GM12872 (cell line): ENCODE results near the gene CCDC83.

ENCODE experiments used
- CTCF ChIP-seq: IDR thresholded peaks from 3 replicates; pipeline ENCODE4 v1.5.1; 2011; ENCODE audit warnings: low read depth, mild to moderate bottlenecking, low read length, moderate library complexity; ENCODE audit not compliant: insufficient read depth

CCDC83 gene

GRCh38 chr11:85948884-85949283 is 93.7 kb downstream of the CCDC83 start:
- TF ChIP-seq CTCF: no peak

- no peak for TF ChIP-seq CTCF
These were observed 94.6 kb downstream of the CCDC83 start for GRCh38 chr11:85949798-85950197.

GRCh38 chr11:85950317-85951048 is 95.3 kb downstream of the CCDC83 start:
- TF ChIP-seq CTCF: no peak

GRCh38 chr11:85951049-85951405 is 95.8 kb downstream of the CCDC83 start:
- TF ChIP-seq CTCF: no peak

GRCh38 chr11:85951428-85952107 is 96.4 kb downstream of the CCDC83 start:
- TF ChIP-seq CTCF: no peak

- no peak for TF ChIP-seq CTCF
These were observed 98.4 kb downstream of the CCDC83 start for GRCh38 chr11:85953491-85954143.

GRCh38 chr11:85955531-85955930 is 100.3 kb downstream of the CCDC83 start:
- TF ChIP-seq CTCF: no peak
